Dendritic cell treated with granulocyte-macrophage colony-stimulating factor and Interleukin-4, amounts not matched to agents 40 ng/mL and 50 ng/mL, for 4 days (primary cell): ENCODE measurements around the gene COPS9.

Experiments
- H3K27ac Mint-ChIP-seq: one replicate; pipeline ENCODE4 v1.8.0; 2022; ENCODE audit warnings: mild to moderate bottlenecking, mixed read lengths
- H3K27me3 Mint-ChIP-seq: one replicate; pipeline ENCODE4 v1.8.0; 2022; ENCODE audit warnings: mild to moderate bottlenecking, mixed read lengths
- H3K36me3 Mint-ChIP-seq: one replicate; pipeline ENCODE4 v1.8.0; 2022; ENCODE audit warnings: low read depth, mixed read lengths
- H3K4me1 Mint-ChIP-seq: one replicate; pipeline ENCODE4 v1.8.0; 2022; ENCODE audit warnings: low read depth, mixed read lengths
- H3K4me3 Mint-ChIP-seq: one replicate; pipeline ENCODE4 v1.8.0; 2022; ENCODE audit warnings: mild to moderate bottlenecking, moderate library complexity, mixed read lengths
- H3K9me3 Mint-ChIP-seq: one replicate; pipeline ENCODE4 v1.8.0; 2022; ENCODE audit warnings: mixed read lengths
- intact Hi-C: fragments of 100-400 bp; cut with micrococcal nuclease; formaldehyde crosslinking; loops from one replicate; pipeline ENCODE4 v1.15.0; 2022

COPS9 gene

DNA sequence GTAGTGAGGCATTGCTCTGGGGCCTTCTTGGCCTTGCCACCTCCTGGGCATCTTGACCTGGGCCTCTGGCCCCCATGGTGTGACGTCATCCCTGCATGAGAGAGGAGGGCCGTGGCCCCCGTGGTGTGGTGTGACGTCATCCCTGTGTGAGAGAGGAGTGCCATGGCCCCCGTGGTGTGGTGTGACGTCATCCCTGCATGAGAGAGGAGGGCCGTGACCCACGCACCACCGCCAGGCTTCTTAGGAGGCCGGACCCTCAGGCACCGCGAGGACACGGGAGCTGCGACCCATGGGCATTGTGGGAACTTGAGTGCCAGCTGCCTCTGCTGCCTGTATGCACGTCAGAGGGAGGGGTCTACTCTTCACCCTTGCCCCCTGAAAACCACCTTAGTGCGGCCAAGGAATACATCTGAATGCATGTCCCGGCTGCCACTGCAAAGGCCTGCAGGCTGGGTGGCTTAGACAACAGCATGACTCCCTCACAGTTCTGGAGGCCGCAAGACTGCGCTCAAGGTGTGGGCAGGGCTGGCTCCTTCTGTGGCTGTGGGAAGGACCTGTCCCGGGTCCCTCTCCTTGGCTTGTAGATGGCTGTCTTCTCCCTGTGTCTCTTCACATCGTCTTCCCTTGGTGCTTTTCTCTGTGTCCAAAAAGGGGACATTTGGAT lies 25.1 kb upstream of the COPS9 start:
- H3K27me3 Mint-ChIP-seq, result peaks cover 6% of the 10 kb centered on the region
- no peak overlapping the region for H3K4me3 Mint-ChIP-seq
- H3K27ac Mint-ChIP-seq, result no peak overlapping the region
- H3K36me3 Mint-ChIP-seq, result no peaks in the 10 kb centered on the region
- no peaks in the 10 kb centered on the region for H3K4me1 Mint-ChIP-seq
- peaks cover 14% of the 10 kb centered on the region for H3K9me3 Mint-ChIP-seq
- intact Hi-C loops, result no loop called here

DNA sequence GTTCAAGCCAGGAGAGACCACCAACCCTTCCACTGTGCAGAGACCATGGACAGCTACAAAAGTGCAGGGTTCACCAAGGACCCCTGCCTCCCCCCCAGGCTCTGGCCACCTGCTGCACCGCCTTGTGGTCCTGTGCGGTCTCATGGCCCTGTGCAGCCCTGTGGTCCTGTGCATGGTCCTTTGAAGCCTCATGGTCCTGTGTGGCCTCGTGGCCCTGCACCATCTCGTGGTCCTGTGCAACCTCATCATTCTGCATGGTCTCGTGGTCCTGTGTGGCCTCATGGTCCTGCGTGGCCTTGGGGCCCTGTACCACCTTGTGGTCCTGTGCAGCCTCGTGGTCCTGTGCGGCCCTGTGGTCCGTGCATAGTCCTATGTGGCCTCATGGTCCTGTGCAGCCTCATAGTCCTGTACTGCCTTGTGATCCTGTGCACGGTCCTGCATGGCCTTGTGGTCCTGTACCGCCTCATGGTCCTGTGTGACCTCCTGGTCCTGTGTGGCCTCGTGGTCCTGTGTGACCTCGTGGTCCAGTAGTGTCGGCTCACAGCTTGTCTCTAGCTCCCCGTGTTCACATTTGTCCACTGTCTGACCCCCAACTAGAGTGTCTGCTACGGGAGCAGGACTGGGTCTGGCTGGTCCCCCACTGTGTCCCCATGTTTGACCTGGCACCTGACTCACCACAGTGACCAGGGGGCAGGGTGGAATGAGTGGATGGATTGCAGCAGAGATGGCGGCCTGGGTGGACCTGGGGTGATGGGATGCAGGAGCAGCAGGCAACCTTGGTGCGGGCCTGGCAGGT lies 24.4 kb upstream of the COPS9 start:
- Mint-ChIP-seq H3K9me3 (peaks cover 7% of the 10 kb centered on the region), H3K27me3 (peaks cover 6% of the 10 kb centered on the region)
- intact Hi-C loops, result no loop called here

DNA sequence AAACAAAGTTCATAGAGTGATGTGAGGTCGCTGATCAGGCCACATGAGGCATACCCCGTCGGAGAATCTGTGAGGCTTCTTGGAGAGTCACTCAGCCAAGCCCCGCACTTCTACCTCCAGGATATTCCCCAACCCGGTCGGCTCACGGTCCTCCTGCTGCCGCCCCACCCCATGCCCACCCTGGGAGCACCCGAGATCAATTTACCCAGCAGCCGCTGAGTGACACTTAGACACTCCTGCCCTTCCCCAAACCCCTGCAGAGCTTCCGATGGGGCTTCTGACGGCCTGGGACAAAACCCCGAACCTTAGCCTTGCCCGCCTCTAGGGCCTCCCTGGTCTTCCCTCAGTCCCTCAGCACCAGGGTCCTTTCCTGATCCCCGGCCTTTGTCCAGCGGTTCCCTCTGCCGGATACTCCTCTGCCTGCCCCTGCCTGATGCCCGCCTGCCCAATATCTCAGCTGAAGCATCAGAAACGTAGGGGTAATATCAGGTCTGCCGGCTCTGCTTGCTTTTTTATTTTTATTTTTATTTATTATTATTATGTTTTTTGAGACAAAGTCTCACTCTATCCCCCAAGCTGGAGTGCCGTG lies 23.2 kb upstream of the COPS9 start:
- Mint-ChIP-seq H3K4me1 (no peaks in the 10 kb centered on the region), H3K9me3 (no peaks in the 10 kb centered on the region), H3K27me3 (peaks cover 4% of the 10 kb centered on the region), H3K36me3 (no peaks in the 10 kb centered on the region), H3K27ac (no peak overlapping the region), H3K4me3 (no peak overlapping the region)
- intact Hi-C loops, result no loop called here

More for the DNA sequence above, 24.4 kb upstream of the COPS9 start:
- Mint-ChIP-seq H3K27ac (no peak overlapping the region), H3K36me3 (no peaks in the 10 kb centered on the region), H3K4me3 (no peak overlapping the region), H3K4me1 (no peaks in the 10 kb centered on the region)

DNA sequence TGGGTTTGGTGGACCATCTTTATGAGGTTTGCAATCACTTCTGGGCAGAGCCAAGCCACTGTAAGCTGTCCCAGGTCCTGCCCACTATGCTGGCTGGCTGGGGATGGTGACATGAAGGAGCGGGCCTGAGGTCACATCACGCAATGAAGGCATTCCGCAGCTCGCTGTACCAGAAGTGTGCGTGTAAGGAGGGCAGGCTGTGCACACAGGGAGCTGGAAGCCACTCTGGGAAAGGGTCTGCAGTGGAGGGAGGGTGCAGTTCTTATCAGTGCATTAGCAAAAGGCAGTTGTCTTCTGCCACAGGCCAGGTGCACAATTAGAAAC lies 21.0 kb upstream of the COPS9 start:
- H3K27me3 Mint-ChIP-seq, result peaks cover 5% of the 10 kb centered on the region
- H3K9me3 Mint-ChIP-seq, result no peaks in the 10 kb centered on the region
- no peak overlapping the region for H3K4me3 Mint-ChIP-seq
- H3K4me1 Mint-ChIP-seq, result peaks cover 5% of the 10 kb centered on the region
- intact Hi-C loops, result no loop called here
- no peak overlapping the region for H3K27ac Mint-ChIP-seq
- H3K36me3 Mint-ChIP-seq, result no peaks in the 10 kb centered on the region

DNA sequence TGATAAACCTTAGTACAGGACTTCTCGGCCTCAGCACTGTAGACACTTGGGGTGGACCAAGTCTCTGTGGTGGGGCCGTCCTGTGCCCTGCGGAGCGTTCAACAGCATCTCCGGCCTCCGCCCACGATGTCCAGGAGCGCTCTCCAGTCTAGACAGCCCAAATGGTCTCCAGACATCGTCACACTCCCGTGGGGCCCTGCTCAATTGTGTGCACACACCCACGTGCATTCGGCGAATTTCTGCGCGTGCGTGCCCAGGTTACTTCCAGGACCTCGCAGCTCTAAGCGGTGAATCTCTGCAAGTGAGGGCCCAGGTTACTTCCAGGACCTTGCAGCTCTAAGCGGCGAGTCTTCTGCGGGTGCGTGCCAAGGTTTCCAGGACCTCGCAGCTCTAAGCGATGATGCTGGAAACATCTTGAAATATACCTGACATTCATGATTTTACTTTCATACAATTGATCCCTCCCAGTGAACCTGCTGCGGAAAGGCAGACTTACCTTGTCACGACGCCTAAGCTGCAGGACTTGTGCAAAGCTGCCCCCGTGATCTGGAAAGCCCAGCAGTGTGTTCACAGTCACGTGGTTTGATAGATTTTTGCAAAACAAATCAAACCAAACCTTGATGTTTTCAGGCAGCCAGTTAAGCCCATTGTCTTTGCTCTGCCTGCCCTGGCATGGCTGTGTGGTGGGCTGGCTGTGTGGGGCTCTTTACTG lies 20.5 kb upstream of the COPS9 start:
- H3K27me3 Mint-ChIP-seq, result peaks cover 10% of the 10 kb centered on the region
- H3K36me3 Mint-ChIP-seq, result no peaks in the 10 kb centered on the region
- intact Hi-C loops, result no loop called here
- H3K4me1 Mint-ChIP-seq, result peaks cover 5% of the 10 kb centered on the region
- H3K4me3 Mint-ChIP-seq, result no peak overlapping the region
- H3K9me3 Mint-ChIP-seq, result no peaks in the 10 kb centered on the region
- H3K27ac Mint-ChIP-seq, result no peak overlapping the region

DNA sequence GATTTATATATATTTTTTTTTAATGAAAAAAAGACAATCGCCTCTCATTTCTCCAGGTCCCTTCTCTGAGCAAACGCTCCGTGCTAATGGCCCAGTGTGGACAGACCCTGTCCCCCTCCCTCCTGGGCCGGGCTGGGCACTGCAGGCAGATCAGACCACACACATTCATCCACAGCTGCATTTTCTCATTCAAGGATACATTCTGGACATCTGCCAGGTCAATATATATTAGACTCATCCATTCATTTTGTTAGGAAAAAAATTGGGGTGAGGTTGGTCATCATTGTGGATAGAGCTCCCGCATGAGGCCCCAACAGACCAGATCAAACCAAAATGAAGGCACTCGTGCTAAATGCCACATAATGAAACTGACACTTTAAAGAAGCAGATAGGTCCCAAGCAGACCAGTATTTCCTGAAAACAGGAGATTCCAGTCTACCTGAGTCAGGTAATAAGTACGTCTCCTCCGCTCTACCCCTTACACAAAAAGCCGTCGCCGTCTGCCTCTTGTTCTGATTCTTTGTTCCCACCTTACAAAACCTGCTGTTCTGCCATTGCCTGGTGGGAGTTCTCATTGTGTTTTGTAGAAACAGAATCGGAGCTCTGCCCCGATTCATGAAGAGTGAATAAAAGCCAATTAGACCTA lies 19.8 kb upstream of the COPS9 start:
- intact Hi-C loops, result no loop called here
- Mint-ChIP-seq H3K27ac (no peak overlapping the region), H3K9me3 (no peaks in the 10 kb centered on the region), H3K4me3 (no peak overlapping the region), H3K36me3 (no peaks in the 10 kb centered on the region), H3K27me3 (peaks cover 14% of the 10 kb centered on the region), H3K4me1 (peaks cover 5% of the 10 kb centered on the region)

DNA sequence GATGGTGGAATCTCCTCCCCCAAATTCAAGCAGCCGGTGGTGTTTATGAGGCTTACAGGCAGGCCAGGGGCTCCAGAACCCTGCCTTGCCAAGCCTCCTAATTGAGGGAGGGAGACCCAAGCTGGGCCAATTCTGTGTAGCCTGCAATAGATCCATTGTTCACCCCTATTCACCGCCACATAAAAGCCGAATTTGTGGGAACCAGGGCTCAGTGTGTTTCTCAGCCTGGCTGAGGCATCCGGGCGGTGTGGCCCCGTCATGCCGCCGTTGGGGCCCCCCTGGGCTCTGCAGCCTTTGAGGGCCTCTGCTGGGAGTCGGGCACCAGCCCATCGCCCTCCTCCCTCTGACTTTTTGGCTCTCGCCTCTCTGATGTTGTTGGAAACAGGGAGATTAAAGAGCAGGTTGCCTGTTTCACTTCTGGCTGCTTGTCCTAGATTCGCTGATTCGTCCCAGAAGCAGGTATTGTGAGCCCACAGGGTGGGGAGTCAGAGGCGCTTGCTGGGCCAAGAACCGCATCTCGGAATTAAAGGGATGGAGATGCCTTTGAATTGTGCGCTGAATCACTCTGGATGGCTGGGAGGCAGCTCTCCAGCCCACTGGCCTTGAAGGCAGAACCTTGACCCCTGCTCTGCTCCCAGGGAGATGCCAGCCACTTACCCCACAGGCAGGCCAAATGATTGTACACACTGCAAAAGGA lies 19.1 kb upstream of the COPS9 start:
- H3K27ac Mint-ChIP-seq, result no peak overlapping the region
- peaks cover 16% of the 10 kb centered on the region for H3K27me3 Mint-ChIP-seq
- H3K36me3 Mint-ChIP-seq, result no peaks in the 10 kb centered on the region
- no peaks in the 10 kb centered on the region for H3K9me3 Mint-ChIP-seq
- peaks cover 6% of the 10 kb centered on the region for H3K4me1 Mint-ChIP-seq
- no peak overlapping the region for H3K4me3 Mint-ChIP-seq
- intact Hi-C loops, result no loop called here

DNA sequence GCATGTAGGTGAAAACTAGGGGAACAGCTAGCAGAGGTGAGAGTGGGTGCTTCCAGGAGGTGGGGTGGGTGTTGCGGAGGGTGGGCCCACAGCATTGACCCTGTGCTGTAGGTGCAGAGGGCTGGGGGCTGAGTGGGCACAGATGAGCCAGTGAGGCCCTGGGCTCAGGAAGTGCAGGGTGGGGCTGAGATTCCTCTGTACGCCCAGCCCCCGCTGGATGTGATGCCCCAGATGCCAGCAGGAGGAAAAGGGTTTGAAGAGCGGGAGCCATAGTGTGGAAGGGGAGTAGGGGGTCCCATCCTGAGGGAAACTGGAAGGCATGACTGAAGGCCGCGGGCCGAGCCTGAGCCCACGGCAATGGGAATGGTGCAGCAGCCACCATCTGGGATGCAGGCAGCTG lies 18.5 kb upstream of the COPS9 start:
- Mint-ChIP-seq H3K27me3 (peaks cover 19% of the 10 kb centered on the region), H3K9me3 (no peaks in the 10 kb centered on the region), H3K27ac (no peak overlapping the region), H3K4me3 (no peak overlapping the region), H3K4me1 (peaks cover 10% of the 10 kb centered on the region), H3K36me3 (no peaks in the 10 kb centered on the region)
- intact Hi-C loops, result no loop called here

DNA sequence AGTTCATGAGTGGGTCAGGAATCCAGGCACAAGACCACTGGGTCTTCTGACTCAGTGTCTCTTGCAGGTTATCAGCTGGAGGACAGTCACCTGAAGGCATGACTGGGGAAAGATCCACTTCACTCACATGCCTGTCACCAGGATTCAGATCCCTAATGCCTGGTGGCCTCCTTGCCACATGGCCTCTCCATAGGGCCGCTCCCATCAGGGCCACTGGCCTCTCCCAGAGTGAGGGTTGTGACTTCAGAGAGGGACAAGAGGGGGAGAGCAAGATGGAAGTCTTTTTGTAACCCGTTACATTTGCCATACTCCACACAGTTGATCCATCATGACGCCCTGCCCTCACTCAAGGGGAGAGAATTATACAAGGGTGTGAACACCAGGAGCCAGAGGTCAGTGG lies 17.3 kb upstream of the COPS9 start:
- Mint-ChIP-seq H3K4me3 (no peak overlapping the region), H3K27ac (no peak overlapping the region), H3K36me3 (no peaks in the 10 kb centered on the region), H3K27me3 (peaks cover 19% of the 10 kb centered on the region), H3K9me3 (no peaks in the 10 kb centered on the region), H3K4me1 (peaks cover 11% of the 10 kb centered on the region)
- intact Hi-C loops, result no loop called here

DNA sequence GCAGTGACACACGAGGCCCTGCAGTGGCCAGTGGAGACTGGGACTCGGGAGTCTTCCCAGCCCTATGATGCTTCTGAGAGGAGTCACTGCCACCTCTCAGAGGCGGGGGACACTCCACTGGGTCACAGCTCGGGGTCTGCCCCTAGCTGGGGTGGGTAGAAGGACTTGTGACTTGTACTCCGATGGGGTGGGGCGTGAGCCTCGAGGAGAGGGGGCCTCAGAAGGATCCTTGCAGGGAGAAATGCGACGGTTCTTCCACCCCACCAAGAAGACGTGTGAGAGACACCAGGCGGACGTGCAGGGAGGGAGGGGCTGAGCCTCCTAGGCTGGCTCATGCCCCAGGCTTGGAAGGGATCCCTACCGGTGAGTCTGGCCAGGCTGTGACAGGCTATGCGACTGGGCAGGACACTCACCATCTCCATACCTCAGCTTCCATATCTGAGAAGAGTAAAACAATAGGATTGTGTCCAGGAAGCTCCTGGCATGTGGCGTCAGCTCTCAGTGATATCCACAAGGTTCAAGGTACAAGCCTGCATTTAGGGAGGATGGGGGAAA lies 15.4 kb upstream of the COPS9 start:
- H3K9me3 Mint-ChIP-seq, result no peaks in the 10 kb centered on the region
- H3K4me1 Mint-ChIP-seq, result peaks cover 30% of the 10 kb centered on the region
- no peak overlapping the region for H3K4me3 Mint-ChIP-seq
- intact Hi-C loops, result no loop called here
- H3K27me3 Mint-ChIP-seq, result peaks cover 19% of the 10 kb centered on the region
- H3K27ac Mint-ChIP-seq, result no peak overlapping the region
- no peaks in the 10 kb centered on the region for H3K36me3 Mint-ChIP-seq

DNA sequence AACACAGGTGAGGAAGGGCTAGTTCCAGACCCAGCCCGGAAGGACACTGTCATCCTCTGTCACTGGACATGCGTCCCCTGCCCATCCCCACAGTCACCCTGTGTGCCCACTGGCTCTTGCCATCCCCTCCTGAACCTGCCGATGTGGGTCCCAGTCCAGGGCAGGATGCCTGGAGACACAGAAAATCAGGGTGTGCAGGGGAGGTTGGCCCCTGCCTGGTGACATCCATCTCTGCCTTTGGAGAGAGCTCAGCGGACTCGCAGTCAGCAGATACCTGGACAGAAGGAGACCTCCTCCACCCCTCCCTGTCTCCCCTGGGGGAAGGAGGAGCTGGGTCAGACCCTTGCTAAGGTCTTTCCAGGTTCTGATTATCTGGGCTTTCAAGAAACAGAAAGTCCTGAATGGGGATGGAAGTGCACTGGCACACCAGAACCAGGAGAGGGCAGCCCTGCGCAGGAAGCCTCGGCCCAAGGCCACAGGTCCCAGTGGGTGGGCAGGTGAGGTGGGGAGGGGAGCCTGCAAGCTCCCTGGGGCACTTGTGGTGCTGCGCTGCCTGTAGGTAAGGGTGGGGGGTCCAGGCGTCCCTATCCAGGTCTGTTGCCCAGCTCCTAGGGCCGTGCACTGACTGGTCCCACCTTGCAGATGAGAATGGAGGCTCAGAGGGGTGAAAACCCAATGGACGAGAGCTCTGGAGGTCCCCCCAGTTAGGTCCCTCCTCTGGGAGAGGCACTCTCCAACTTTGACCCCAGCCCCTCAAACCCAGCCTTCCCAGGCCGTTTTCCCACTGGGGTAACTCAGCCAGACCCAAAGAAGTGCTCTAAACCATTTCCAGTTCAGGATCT lies 14.1 kb upstream of the COPS9 start:
- no peaks in the 10 kb centered on the region for H3K9me3 Mint-ChIP-seq
- peaks cover 18% of the 10 kb centered on the region for H3K27me3 Mint-ChIP-seq
- no peak overlapping the region for H3K27ac Mint-ChIP-seq
- no peak overlapping the region for H3K4me3 Mint-ChIP-seq
- intact Hi-C loops, result no loop called here
- H3K36me3 Mint-ChIP-seq, result no peaks in the 10 kb centered on the region
- peaks cover 37% of the 10 kb centered on the region for H3K4me1 Mint-ChIP-seq

DNA sequence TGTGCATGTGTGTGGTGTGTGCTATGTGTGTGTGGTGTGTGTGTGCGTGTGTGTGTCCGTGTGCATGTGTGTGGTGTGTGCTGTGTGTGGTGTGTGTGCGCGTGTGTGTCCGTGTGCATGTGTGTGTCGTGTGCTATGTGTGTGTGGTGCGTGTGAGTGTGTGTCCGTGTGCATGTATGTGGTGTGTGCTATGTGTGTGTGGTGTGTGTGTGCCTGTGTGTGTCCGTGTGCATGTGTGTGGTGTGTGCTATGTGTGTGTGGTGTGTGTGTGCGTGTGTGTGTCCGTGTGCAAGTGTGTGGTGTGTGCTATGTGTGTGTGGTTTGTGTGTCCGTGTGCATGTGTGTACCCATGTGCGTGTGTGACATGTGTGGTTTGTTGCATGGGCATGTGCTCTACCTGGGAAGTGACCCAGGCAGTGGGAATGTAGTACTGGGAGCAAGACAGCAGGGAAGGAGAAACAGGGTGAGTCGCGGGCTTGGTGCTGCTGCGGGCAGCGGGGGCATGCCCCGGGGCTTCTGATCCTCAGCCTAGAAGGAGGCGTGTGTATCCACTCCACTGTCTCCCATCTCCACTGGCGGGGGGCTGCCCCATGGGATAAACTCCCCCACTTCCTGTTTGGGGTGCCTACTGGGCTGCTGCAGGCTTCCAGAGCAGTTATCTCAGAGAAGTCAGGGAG lies 11.9 kb upstream of the COPS9 start:
- no peaks in the 10 kb centered on the region for H3K36me3 Mint-ChIP-seq

More for the DNA sequence above, 11.9 kb upstream of the COPS9 start:
- H3K4me3 Mint-ChIP-seq, result no peak overlapping the region
- H3K9me3 Mint-ChIP-seq, result no peaks in the 10 kb centered on the region
- peaks cover 39% of the 10 kb centered on the region for H3K4me1 Mint-ChIP-seq
- H3K27me3 Mint-ChIP-seq, result peaks cover 28% of the 10 kb centered on the region
- intact Hi-C loops, result no loop called here
- no peak overlapping the region for H3K27ac Mint-ChIP-seq
